Adrenal gland (tissue), 5 donors: ENCODE data around the gene MOB3C.

Experiments used
- CTCF ChIP-seq, 6 experiments: fragments of 450-650 bp in 4 of 6; fragments of 200-600 bp in 2 of 6; sonication (generic) in 1 of 6; IDR thresholded peaks; 1 replicate in 5 of 6; 2 replicates in 1 of 6; pipeline versions ENCODE4 v1.5.1 to v1.8.0; 2016 to 2021; ENCODE audit warnings: antibody characterized with exemption in 6 of 6, mild to moderate bottlenecking in 2 of 6, moderate library complexity in 1 of 6
- POLR2A ChIP-seq, 2 donors: fragments of 450-650 bp; IDR thresholded peaks; one replicate each; pipeline ENCODE4 v1.6.1; 2017; ENCODE audit warnings: antibody characterized with exemption in 2 of 2, mild to moderate bottlenecking in 2 of 2, moderate library complexity in 1 of 2
- donor health status: DM: no; HTN: no; CAD: no.

- no peak for TF ChIP-seq CTCF (IDR thresholded peaks at IDR 0.05)
- TF ChIP-seq POLR2A (IDR thresholded peaks at IDR 0.05) = peak in 1 of 2 donors; percentile 19
Observed at GRCh38 chr1:46613661-46614603, 2.7 kb downstream of the MOB3C start.
